Lung (tissue), 12 donors: ENCODE results near the gene SLC66A1. TPM values are rescaled to one million over a fixed set of nuclear protein-coding genes. Genes with fewer than 3 reads are reported as not detected.

Source experiments
- ATAC-seq: fragments of 200-7000 bp; cut with Tn5 transposase; one replicate; pipeline ENCODE4 v1.9.1; 2020; ENCODE audit warnings: moderate number of reproducible peaks; ENCODE audit not compliant: insufficient read depth, low FRiP score
- DNase-seq, 3 donors: peaks; one replicate each; pipeline ENCODE4 v3.0.0-alpha.2; 2013 to 2017
- H3K27ac ChIP-seq, 2 donors: one replicate each; pipeline ENCODE4 v1.5.1; 2013; ENCODE audit warnings: mild to moderate bottlenecking in 2 of 2, moderate library complexity in 2 of 2, control low read depth in 1 of 2, inconsistent platforms in 1 of 2, low read depth in 1 of 2, low read length in 1 of 2
- H3K27me3 ChIP-seq, 3 donors: one replicate each; pipeline ENCODE4 v1.5.1; 2013; ENCODE audit warnings: low read length in 2 of 3; ENCODE audit not compliant: control insufficient read depth in 3 of 3, insufficient read depth in 3 of 3
- H3K36me3 ChIP-seq, 4 donors: one replicate each; pipeline ENCODE4 v1.5.1; 2013; ENCODE audit warnings: low read length in 4 of 4, mild to moderate bottlenecking in 1 of 4, moderate library complexity in 1 of 4; ENCODE audit not compliant: control insufficient read depth in 4 of 4, insufficient read depth in 4 of 4
- H3K4me1 ChIP-seq, 5 donors: one replicate each; pipeline ENCODE4 v1.5.1; 2013; ENCODE audit warnings: low read length in 5 of 5, mild to moderate bottlenecking in 2 of 5, moderate library complexity in 1 of 5; ENCODE audit not compliant: control insufficient read depth in 5 of 5, insufficient read depth in 5 of 5
- H3K4me3 ChIP-seq: one replicate; pipeline ENCODE4 v1.5.1; 2013; ENCODE audit warnings: mild to moderate bottlenecking, control low read depth, moderate library complexity
- H3K9ac ChIP-seq, 2 donors: one replicate each; pipeline ENCODE4 v1.5.1; 2013; ENCODE audit warnings: low read length in 2 of 2, control low read depth in 1 of 2; ENCODE audit not compliant: insufficient read depth in 1 of 2
- H3K9me3 ChIP-seq, 4 donors: one replicate each; pipeline ENCODE4 v1.5.1; 2013; ENCODE audit warnings: low read length in 3 of 4, mild to moderate bottlenecking in 1 of 4, moderate library complexity in 1 of 4; ENCODE audit not compliant: control insufficient read depth in 4 of 4, insufficient read depth in 3 of 4
- WGBS, 2 donors: extraction: QIAGEN DNeasy Blood & Tissue Kit; methylation state at CpG; one replicate each; pipeline ENCODE4 v1.1.7; 2013; 5-methylcytosine and 5-hydroxymethylcytosine counted together
- polyA plus RNA-seq, 2 donors: library from polyadenylated mRNA; stranded (reverse); fragments of 200-250 nt; gene quantifications; one replicate each; pipeline ENCODE4 v1.2.1, GENCODE V29; 2013
- total RNA-seq, 2 donors: library from RNA; depleted of rRNA in 1 of 2; stranded (reverse); fragments of >200 nt in 1 of 2; gene quantifications; one replicate each; pipeline ENCODE4 v1.2.1, GENCODE V29; 2014 to 2021
- TF ChIP-seq, protein P1 (sequence below): IDR thresholded peaks from 2 replicates; pipeline ENCODE4 v1.5.1; 2012; ENCODE audit warnings: mild to moderate bottlenecking; ENCODE audit errors: control extremely low read depth, extremely low read depth
- donor health status: control.
- donor health status: control.
- donor health status: Bipolar disorder and iron deficiency.
- donor health status: healthy.
- donor health status: DM: yes; HTN: yes; CAD: no.

Gene SLC66A1
- total and polyA plus RNA-seq, 4 donors = 15.9 to 22.4 (median 20.3) TPM

DNA sequence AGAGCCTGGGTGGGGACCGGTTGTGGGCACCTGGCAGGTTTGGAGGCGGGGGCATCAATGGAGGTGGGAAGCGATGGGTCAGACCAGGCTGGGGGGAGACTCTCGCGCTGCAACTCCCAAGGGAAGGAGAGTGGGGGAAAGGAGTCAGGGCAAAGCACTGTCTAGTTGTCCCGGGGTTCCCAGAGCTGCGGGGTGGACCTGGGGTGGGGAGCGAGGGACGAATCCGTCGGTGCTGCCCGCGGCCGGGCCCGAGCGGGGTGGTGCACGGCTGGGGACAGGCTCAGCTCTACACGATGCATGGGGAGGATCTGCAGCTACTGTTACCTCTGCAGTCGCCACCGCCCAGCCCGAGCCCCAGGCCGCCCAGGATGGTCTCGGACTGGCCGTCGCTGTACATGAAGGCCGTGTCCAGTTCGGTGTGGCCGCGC is 609 bp upstream of the SLC66A1 start:
- Histone ChIP-seq H3K36me3 (peaks cover 0 to 20% (median 16%) of the 10 kb centered on the region in 4 donors), H3K9me3 (no peaks in the 10 kb centered on the region), H3K27me3 (no peaks in the 10 kb centered on the region), H3K27ac (peak overlapping the region; percentile 4 to 78), H3K4me1 (peaks cover 0 to 24% (median 9%) of the 10 kb centered on the region in 5 donors), H3K9ac (peak overlapping the region; percentile 1 to 39), H3K4me3 (peak overlapping the region; percentile 82)
- WGBS, 2 donors = 1% methylated on average over 29 of the region's 29 CpGs
- DNase-seq (no peak), ATAC-seq (peak; percentile 5)
- TF ChIP-seq, protein P1, sequence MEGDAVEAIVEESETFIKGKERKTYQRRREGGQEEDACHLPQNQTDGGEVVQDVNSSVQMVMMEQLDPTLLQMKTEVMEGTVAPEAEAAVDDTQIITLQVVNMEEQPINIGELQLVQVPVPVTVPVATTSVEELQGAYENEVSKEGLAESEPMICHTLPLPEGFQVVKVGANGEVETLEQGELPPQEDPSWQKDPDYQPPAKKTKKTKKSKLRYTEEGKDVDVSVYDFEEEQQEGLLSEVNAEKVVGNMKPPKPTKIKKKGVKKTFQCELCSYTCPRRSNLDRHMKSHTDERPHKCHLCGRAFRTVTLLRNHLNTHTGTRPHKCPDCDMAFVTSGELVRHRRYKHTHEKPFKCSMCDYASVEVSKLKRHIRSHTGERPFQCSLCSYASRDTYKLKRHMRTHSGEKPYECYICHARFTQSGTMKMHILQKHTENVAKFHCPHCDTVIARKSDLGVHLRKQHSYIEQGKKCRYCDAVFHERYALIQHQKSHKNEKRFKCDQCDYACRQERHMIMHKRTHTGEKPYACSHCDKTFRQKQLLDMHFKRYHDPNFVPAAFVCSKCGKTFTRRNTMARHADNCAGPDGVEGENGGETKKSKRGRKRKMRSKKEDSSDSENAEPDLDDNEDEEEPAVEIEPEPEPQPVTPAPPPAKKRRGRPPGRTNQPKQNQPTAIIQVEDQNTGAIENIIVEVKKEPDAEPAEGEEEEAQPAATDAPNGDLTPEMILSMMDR = no peak

DNA sequence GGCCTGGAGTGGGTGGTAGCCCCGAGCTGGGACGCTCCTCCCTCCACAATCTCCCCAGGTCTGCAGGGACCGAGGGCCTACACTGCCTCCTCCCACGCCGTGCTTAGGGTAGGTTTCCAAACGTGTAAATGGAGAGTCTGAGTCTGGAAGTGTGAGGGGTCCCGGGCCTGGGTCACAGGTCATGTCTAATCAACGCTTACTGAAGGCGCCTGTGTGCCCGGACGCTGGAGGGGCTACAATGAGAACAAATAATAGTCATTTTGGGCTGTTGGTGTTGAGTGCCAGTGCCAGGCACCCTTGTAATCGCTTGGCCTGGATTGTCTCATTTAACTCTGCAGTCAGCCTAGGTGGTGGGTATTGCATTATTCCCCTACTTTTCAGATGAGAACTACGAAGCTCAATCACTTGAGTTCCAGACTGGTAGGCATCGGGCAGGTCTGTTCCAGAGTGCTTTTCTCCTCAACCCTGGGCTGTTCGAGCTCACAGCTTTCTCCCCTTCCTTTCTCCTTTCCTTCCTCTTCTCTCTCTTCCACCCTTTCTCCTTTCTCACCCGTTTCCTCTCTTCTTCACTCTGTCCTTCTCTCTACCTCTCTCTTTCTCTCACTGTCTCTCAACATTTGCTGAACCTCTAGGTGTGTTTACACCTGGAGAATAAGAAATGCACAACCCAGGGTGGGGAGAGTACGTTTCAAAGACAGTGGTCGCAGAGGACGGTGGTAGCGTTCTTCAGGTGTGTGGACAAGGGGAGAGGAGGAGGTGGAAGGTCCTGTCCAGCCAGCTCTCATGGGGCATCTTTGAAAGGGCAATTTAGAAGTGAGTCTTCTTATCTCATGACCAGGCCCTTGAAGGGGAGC is 883 bp downstream of the SLC66A1 start:
- Histone ChIP-seq H3K4me3 (peak overlapping the region; percentile 89), H3K9ac (peak overlapping the region; percentile 48 to 68), H3K27ac (peak overlapping the region; percentile 88 to 96), H3K9me3 (no peaks in the 10 kb centered on the region), H3K36me3 (peaks cover 0 to 11% (median 6%) of the 10 kb centered on the region in 4 donors), H3K27me3 (no peaks in the 10 kb centered on the region), H3K4me1 (peaks cover 0 to 24% (median 9%) of the 10 kb centered on the region in 5 donors)
- 35 to 37% methylated on average over 20 of the region's 20 CpGs for WGBS, 2 donors
- peak in 1 of 3 donors; percentile 14 for DNase-seq
- no peak for ATAC-seq
- TF ChIP-seq, protein P1 = no peak

DNA sequence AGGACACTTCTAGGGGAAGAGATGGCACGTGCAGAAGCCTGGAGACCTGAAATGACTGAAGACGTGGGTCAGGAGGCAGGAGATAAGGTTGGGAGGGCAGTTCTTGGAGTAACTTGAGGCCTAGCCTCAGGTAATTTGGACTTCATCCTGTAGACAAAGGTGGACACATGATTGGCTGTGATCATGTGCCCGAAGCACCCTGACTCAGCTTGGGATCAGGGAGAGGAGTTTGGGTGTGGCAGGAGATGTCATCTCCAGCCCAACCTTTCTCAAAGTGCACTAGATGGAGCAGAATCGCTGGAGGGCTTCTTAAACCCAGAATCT is 1.5 kb downstream of the SLC66A1 start:
- Histone ChIP-seq H3K4me1 (peaks cover 0 to 24% (median 9%) of the 10 kb centered on the region in 5 donors), H3K9me3 (no peaks in the 10 kb centered on the region), H3K36me3 (peaks cover 0 to 8% (median 3%) of the 10 kb centered on the region in 4 donors), H3K4me3 (no peak overlapping the region), H3K27me3 (no peaks in the 10 kb centered on the region), H3K27ac (no peak overlapping the region), H3K9ac (no peak overlapping the region)
- DNase-seq (no peak), ATAC-seq (no peak)
- TF ChIP-seq, protein P1 = no peak
- WGBS, 2 donors = 83 to 86% methylated on average over 4 of the region's 4 CpGs
